Activated CD4-positive, alpha-beta T cell treated with anti-CD3 and anti-CD28 coated beads, Interleukin-2, Interleukin-6, amounts not matched to agents 100 ng/mL and 50 ng/mL, durations not matched to agents 16 hours and 8 hours (primary cell): ENCODE data around the gene ZNHIT1.
A peak's percentile ranks its signal among the peaks of the same experiment; 100 is the strongest.
"Not testable (repeated sequence)": the region's sequence is repeated elsewhere in the genome, so short reads cannot be mapped to it uniquely, and the experiment has no call there.

Experiments used
- DNase-seq: peaks from one replicate; pipeline ENCODE4 v3.0.0-alpha.2; 2020

ZNHIT1 gene

DNA sequence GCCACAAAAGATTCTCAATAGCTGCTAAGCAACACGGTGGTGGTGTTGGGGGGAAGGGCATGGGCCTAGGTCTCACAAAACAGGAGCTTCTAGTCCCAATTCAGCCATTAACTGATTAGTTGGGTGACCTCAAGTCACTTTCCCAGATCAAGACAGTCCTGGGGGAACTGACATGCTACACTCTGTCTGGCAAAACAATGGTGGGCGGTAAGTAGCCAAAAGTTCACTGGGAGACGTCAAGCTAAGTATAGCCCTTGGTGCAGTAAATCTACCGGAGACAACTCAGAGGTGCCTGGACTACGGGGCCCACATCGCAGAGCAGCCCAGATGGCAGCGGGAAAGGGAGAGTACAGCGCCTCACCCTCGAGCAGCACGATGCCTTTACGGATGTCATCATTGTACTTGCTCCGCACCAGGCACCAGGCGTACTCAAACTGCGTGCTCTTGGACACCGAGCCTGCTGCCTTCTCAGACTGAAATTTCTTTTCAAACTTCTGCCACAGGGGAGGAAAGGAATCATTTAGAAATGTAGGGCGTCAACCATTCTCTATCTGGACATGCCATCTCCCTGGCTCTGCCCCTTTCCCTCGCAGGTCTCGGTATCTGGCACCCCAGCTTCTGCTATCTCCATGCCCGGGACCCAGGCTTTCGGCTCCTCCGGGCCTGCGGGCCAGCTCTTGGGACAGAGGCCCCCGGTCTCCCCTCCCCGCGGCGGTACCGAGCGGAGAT lies 25.8 kb downstream of the ZNHIT1 start:
- no peak for DNase-seq

DNA sequence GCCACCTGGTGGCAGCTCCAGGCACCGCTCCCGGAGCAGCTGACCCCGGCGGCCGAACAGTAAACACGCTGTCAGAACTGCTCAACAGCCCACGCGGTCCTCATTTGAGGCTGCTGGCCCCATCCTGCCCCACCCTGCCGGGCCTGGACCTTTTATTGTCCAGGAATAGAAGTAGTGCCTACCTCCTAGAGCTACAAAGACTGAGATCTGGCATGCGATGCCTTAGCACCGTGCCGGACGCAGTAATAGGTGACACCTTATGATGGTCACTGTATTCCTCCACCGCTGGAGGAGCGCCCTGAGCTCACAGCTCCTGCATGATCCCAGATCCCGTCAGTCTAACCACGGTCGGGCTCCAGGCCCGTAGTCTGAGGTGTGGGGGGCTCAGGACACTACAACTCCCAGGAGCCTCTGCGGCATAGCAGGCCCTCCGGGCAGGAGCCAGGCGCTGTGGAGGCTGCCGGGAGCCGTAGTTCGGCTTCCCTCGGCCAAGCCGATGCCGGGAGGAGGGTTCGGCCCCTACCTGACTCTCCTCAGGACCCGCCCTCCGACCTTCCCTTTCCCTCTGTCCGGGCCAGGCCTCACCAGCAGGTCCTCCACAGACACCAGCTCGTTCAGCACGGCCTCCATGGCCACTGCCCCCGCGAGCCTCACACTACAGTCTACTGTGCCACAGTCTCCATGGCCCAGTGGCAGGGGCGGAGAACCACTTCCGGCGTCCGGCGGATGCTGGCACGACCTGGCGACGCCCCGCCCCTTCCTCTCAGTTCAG lies 26.6 kb downstream of the ZNHIT1 start, which contains the start of gene FIS1:
Gene FIS1, minus strand, starts transcription at position 707 of the 772 bp plus-strand sequence. Its CDS starts 77 bp downstream, at position 630.
- DNase-seq: peak; percentile 96

- DNase-seq: no peak
These were observed 27.2 kb downstream of the ZNHIT1 start for GRCh38 chr7:101245147-101245668.

- no peak for DNase-seq
These were observed 30.3 kb downstream of the ZNHIT1 start for GRCh38 chr7:101248276-101248675.

GRCh38 chr7:101250324-101250723 lies 32.4 kb downstream of the ZNHIT1 start:
- DNase-seq: peak; percentile 40

- DNase-seq: peak; percentile 99
These were observed 34.1 kb downstream of the ZNHIT1 start for GRCh38 chr7:101251871-101252659.

GRCh38 chr7:101253199-101253598 lies 35.2 kb downstream of the ZNHIT1 start:
- not testable (repeated sequence) for DNase-seq

- DNase-seq: no peak
These were observed 37.8 kb downstream of the ZNHIT1 start for GRCh38 chr7:101255796-101256195.

GRCh38 chr7:101258243-101258731 lies 40.3 kb downstream of the ZNHIT1 start:
- no peak for DNase-seq

DNA sequence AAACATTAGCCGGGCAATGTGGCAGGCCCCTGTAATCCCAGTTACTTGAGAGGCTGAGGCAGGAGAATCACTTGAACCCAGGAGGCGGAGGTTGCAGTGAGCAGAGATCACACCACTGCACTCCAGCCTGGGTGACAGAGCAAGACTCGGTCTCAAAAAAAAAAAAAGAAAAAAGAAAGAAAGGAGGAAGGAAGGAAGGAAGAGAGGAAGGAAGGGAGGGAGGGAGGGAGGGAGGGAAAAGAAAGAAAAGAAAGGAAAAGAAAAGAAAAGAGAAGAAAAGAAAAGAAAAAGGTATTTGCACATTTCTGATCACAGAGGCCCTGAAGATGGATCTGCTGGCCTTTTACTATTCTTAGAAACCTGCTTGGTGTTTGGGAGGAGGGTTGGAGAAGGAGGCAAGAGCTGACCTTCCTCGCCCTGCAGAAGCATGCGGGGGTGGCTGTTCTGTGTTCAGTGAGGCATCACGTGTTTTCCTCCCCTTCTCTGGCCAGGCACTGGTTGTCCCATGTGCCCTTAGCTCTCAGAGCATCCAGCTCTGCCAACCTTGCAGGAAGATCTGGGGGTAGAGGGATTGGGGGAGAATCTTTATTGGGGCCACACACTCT lies 46.2 kb downstream of the ZNHIT1 start:
- DNase-seq: not testable (repeated sequence)

GRCh38 chr7:101265622-101266516 lies 47.9 kb downstream of the ZNHIT1 start:
- DNase-seq: no peak

DNA sequence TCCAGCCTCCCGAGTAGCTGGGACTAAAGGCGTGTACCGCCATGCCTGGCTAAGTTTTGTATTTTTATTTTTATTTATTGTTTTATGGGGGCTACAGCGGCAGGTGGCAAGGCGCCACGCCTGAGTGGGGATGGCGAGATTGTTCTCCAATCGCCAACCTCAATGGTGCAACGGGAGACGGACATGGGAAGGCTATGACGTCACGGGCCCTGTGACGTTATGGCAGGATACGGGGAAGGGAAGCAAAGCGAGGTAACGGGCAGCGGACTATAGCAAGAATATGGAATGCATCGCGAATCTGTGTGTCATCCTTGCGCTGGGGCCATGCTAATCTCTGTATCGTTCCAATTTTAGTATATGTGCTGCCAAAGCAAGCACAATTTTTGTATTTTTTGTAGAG lies 51.7 kb downstream of the ZNHIT1 start:
- DNase-seq: no peak

GRCh38 chr7:101271021-101271420 lies 53.1 kb downstream of the ZNHIT1 start:
- DNase-seq: no peak

DNA sequence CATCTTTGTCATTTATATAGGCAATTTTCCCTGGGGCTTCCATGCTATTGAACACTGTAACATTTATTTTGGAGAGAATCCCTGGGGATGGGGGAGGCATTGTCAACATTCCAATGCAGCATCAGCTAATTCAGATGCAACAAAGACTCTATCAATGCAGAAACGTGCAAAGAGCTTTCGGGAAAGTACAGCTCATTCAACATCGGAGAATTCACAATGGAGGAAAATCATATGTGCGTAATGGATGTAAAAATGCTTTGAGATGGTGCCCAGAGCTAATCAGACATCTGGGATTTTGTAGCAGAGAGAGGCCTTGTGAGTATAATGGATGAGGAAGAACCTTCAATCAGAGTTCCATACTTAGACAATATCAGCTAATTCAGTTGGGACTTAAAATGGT lies 55.2 kb downstream of the ZNHIT1 start:
- DNase-seq: no peak
